HG03354 (cell line): ENCODE data around the gene CHMP2B.
A peak's percentile ranks its signal among the peaks of the same experiment; 100 is the strongest.
"Not testable (repeated sequence)": the region's sequence is repeated elsewhere in the genome, so short reads cannot be mapped to it uniquely, and the experiment has no call there.

Source experiments
- ATAC-seq: cut with Tn5 transposase; IDR thresholded peaks from one replicate; pipeline ENCODE4 v1.9.1; 2021; ENCODE audit warnings: mild to moderate bottlenecking; ENCODE audit not compliant: unreplicated experiment, poor library complexity, severe bottlenecking

The CHMP2B gene

DNA sequence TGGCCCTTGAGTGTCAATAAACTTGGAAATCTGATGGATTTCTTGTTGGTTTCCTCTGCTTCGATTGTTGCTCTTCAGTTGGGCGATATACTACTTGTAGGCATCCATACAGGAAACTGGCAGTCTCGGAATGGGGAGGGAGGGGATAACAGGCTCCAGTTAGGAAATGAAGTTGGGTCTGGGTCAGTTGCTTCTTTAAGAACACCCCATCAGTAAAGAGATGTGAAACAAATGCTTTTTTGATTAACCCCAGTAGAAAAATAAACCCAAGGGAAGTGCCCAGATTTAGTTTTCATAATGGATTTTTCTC lies 681 bp downstream of the CHMP2B start:
- ATAC-seq: peak; percentile 2

DNA sequence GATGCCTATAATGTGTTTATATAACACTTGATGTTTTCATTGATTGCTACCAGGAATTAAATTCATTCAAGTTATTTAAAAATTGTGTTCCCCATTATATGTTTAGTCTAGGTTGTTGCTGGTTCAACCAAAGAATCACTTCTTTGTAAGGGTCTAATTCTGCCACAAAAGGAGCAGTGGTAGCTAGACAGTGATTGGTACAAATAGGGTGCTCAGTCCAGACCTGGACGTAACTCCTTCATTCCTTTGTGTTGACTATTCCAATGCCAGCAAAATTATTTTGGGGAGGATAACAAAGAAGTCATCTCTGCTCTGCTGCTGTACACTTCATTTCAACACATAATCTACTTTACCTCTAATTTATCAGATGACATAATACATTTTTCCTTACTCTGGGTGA lies 1.2 kb downstream of the CHMP2B start:
- ATAC-seq: no peak

DNA sequence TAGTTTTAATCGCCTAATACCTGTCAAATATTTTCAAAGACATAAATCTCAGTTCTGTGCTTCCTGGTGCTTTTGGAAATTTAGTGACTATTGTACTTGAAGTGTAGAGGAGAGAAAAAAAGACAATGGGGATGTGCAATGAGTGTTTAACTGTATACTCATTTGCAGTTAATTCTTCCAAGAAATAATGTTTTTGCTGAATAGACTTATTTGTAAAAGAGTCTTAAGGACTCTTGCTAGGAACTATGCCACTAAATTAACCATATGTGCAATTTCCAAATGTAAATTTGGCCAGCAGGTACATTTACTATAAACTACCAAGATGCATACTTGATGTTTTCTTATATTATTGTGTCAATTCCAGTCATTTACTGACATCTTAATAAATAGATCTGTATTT lies 2.0 kb downstream of the CHMP2B start:
- ATAC-seq: no peak

DNA sequence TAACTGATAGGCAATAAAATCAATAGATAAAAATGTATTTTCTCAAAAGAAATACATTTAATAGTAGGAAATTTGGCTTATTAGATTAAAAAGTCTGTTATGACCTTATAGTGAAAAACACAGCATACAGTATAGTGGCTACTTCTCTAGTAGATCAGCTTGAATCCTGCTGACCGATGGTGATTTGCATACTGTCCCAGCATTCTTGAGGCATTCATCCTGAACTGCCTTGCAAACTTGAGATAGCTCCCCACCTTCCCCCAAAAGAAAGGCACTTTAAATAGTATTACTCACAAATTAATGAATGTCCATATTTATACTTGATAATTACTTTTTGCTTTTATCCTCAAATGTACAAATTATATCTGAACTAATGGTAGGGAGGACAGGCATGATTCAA lies 6.7 kb downstream of the CHMP2B start:
- no peak for ATAC-seq

DNA sequence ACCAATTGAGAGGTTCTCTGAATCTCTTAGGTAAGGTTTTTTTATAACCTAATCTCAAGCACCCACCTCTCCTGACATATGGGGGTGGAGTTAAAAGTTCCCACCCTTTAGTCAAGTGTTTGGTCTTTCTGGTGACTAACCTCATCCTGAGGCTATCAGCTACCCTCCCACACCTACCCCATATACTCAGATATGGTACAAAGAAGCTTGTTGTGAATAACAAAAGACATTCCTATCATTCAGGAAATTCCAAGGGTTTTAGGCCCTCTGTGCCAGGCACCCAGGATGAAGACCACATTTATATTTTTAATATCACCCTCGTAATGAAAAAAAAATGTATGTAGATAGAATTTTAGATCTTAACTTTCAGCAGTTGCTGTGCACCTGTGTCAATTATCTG lies 9.0 kb downstream of the CHMP2B start:
- ATAC-seq: no peak

DNA sequence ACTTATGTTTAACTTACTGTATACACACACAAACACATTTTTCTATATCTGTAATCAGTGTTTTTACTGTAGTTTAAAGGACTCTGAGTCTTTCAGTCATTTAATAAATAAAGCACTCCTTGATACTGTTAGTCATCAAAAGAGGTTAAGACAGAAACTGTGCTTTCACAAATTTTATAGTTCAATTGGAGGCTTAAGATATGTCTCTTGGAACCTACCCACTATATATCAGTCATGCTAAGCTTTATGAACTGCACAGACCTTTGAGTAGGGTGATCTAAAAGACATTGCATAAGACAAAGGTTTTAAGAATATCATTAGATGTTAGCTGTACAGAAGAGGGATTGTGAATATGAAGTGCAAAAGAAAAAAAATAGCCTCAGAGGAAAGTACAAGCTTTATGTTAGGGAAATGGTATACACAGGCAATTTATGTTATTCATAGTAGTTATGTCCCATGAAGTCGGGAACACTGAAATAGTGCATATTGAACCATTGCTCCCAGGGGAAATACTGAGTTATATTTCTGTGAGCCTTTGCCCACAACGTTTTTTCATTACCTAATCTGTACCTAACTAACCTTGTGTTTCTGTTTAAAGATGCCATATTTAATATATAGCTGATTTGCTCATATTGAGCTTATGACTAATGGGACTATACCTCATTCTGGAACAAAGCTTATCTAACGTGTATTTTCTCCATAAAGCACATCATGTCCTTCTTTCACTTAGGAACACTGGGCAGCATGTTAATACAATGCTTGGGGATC lies 19.7 kb downstream of the CHMP2B start:
- no peak for ATAC-seq

DNA sequence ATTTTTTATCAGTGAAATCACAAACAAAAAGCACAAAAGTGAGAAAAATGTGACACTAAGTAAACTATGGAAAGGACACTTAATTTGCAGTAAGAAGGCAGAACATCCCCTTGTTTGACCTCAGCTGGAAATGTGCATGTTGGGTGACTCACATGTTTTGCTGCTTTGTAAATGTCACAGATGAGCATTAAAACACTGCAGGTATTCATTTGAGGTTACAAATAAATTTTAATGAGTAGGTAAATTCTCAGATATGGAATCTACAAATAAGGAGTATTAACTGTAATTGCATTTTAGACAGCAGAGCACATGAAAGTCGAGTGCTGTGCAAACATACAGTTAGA lies 20.3 kb downstream of the CHMP2B start:
- ATAC-seq: no peak

DNA sequence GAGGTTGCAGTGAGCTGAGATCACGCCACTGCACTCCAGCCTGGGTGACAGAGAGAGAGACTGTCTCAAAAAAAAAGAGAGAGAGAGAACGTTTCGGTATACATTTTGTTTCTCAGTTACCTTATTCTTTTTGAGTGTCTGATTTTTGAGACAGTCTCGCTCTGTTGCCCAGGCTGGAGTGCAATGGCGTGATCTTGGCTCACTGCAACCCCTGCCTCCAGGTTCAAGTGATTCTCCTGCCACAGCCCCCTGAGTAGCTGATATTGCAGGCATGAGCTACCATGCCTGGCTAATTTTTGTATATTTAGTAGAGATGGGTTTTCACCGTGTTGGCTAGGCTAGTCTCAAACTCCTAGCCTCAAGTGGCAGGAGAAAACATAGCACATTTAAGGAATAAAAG lies 21.1 kb downstream of the CHMP2B start:
- ATAC-seq: not testable (repeated sequence)

DNA sequence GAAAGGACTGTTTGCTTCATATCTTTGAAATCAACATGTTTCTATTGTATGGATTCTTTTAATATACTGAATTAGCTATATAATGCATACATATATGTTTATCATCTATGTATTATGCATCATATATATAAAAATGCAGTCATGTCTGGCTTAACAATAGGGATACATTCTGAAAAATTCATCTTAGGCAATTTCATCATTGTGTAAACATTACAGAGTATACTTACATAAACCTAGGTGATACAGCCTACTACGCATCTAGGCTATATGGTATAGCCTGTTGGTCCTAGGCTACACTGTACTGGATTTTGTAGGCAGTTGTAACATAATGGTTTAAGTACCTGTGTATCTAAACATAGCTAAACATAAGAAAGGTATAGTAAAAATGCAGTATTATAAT lies 21.7 kb downstream of the CHMP2B start:
- ATAC-seq: no peak

DNA sequence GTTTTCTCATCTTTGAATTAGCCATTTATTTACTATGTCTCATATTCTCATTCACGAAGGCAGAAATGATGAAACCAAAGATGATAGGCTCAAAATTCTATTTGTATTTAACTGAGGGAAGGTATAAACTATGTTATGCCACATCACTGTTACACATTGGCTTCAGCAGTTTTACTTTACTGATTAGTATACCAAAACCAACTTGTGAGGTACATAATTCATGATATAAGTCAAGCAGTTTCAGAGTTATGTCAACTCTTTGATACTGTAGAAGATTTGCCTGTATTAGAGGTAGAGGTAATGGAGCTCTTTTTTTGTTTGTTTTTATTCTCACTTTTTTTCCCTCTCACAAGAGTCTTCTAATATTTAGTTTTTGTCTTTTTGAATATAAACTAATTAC lies 22.9 kb downstream of the CHMP2B start:
- no peak for ATAC-seq

DNA sequence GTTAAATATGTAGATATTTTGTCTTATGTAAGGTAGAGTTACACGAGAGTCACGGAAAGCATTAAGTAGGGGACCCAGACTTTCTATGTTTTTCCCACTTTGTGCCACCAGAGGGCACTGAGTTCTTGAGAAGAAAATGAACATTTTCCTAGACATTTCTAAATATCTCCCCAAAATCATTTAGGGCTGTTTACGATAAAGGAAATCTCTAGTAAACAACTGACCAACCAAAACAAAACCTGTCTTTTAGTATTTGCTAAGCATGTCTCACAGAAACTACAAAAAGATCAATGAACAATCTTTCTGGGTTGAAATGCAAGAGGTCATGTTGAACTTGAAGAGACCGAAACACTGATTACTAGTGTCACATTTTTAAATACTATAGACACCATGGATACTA lies 33.2 kb downstream of the CHMP2B start:
- ATAC-seq: peak; percentile 94

DNA sequence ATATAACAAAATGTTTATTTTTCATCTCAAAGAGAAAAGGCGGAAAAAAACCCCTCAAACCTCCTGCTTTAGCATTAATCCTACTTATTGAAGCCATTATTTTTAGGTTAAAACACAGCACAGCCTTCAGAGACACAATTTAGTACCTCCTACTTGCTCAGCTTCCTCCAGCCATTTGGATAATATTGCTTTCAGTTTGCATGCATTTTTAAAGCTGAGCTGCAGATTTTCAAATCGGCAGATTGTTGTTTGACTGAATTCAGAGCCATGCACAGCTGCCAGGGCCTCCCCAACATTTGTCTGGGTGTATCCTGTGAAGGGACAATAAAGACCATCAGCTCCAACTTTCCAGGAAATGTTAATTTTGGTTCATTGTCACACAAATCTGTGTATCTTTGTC lies 34.8 kb downstream of the CHMP2B start:
- no peak for ATAC-seq

DNA sequence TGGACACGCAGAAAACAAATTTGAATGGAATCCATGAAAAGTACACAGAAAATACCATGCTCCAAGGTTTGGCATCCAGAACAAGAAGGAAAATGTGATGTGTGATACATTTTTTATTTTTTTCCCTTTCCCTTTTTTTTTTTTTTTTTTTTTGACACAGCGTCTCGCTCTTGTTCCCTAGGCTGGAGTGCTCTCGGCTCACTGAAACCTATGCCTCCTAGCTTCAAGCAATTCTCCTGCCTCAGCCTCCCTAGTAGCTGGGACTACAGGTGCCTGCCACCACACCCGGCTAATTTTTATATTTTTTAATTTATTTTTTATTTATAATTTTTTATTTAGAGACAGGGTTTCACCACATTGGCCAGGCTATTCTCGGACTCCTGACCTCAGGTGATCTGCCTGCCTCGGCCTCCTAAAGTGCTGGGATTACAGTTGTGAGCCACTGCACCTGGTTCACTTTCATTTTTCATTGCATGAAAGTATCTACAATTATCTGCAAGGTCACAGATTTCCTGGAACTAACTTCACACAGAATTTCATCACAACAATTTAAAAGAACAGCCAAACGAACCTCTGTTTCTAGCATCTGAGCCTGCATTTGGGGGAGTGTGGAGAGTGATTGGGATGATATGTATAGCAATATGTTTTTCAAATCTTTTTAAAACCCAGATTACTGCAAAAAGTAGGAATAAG lies 41.0 kb downstream of the CHMP2B start:
- no peak for ATAC-seq

DNA sequence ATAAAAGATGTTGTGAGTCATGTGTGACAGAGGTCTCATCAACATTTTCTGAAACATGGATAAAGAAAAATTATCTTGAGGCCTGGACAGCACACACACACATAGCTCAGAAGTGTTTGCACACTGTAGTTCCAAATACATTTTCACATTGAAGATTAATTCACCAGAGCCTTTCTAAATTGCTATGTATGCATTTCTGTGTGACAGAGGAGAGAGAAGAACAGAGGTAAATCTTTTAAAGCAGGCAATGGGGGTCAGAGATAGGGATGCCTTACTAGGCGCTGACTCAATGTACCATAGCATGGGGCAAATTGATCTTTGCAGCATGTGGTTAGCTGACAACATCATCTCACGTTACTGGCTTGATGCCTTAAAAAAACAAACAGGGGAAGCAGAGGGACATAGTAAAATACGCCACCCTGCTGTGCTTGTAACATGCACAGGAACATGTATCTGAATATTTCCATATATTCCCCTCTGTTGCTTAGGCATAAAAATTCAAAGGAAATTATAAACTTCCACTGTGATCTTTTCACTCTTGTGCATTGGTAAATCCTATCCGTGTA lies 41.6 kb downstream of the CHMP2B start:
- no peak for ATAC-seq

DNA sequence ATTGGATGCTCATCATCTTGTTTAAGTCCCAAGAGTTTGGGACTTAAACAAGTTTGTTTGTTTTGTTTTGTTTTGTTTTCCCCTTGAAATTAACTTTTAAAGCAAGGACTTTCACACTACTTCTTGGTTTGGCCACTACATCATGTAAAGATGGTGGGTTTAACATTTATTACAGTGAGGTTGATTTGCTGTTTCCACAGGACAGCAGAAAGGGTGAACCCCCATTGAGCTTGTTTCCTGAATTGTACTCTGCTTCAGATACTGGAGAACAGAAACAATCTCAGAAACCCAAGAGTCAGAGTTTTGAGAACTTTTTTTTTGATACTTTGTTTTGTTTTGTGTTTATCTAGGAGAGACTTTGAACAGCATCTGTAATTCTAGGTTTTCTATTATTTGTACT lies 42.6 kb downstream of the CHMP2B start:
- no peak for ATAC-seq

DNA sequence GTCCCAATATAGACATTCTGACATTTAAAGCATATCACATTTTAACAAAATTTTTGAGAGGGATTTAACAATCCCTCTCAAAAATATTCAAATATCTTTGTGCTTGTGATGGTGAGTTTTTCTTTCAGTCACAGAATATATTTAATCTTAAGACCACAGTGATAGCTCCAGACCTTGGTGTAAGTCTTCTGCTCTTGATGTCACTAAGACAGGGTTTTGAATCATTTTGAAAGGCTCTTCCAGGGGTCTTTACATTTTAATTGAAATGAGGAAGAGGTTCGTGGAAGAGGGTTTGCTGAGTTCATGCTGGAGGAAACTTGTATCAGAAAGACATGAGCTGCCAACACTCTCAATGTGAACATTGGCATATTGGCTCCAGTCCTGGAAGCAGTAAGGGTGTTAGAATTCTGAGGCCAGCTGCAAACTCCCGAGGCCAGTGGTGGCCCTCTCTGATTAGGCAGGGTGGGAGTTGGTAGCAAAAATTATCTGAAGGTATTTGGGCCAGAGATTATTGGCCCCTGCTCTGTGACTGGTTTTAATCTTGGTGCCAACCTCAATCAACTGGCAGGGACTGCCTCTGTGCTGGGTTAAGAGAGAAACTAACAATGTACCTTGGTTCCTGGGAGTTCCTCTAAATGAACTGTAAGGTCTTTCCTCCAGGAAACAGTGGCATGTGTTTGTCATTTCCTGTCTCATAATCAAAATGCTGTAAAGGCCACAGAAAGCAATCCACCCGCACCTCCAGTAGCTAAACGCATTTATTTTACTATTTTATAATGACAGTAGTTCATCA lies 44.0 kb downstream of the CHMP2B start:
- ATAC-seq: no peak

DNA sequence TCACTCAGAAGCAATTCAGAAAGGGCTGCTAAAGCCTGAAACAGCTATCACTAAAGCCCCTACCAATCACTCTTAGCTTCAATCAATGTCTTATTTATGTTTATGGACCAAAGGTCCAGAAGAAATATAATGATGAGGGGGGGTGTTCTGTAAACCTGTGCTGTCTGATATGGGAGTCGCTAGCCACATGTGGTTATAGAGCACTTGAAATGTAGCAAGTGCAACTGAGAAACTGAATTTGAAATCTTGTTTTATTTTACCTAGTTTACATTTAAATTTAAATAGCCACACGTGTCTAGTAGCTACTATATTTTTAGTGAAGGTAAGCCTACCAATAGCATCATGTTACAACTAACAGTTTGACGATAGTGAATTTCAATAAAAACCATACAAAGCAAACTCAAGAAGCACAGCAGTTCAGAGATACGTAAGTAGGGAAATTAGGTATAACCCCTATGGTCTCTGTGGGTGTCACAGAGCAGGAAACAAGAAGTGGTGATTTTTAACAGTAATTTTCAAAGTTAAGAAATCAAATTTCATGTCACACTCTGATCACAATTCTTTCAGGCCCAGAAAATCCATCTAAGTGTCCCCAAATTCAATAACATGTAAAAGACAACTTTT lies 45.7 kb downstream of the CHMP2B start:
- peak; percentile 75 for ATAC-seq

DNA sequence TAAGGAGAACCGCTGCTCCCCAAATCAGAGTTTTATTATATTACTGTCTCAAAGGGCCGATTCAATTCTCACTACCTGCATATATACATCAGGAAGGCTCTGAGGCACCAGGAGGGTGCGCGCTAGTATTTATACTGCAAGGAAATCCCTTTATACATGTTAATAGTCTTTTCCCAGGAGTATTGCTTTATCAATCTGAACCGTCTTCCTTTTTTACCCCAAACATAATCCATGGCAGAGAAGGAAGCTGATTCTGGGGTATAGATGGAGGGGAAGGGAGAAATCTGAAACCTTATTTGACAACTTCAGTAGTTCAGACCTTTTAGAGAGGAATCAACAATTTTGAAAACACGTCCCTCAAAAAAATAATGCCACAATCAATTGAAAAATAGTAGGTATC lies 49.4 kb downstream of the CHMP2B start, which contains the start of gene POU1F1:
Gene POU1F1 (minus strand): TSS at position 101 of the 400 bp plus-strand sequence. CDS start 122 bp downstream, outside the sequence.
- no peak for ATAC-seq

DNA sequence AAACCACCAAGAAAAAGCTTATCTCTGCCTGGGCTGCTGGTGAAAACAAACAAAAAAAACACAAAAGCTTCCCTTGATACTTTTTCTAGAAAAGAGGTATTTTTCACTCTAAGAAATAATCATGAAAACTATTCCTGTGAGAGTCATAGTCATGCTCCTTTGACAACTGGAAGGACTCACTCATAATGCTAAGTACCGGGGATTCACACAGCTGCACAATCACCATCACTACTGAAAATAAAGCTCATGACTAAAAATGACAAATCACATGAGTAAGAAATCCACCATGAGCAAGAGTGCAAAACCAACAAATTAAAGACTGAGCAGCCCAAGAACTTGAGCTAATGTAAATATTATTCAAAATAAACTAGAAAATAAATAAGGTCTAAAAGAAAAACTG lies 59.9 kb downstream of the CHMP2B start:
- ATAC-seq: peak; percentile 53

DNA sequence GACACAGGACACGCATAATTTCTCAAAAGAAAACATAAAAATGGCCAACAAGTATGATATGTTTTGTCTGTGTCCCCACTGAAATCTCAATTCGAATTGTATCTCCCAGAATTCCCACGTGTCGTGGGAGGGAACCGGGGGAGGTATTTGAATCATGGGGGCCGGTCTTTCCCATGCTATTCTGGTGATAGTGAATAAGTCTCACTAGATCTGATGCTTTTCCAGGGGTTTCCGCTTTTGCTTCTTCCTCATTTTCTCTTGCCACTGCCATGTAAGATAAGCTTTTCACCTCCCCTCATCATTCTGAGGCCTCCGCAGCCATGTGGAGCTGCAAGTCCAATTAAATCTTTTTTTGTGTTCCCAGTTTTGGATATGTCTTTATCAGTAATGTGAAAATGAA lies 61.3 kb downstream of the CHMP2B start:
- ATAC-seq: no peak
